K562 (cell line): ENCODE measurements around the gene MUC5B. TPM values are rescaled to one million over a fixed set of nuclear protein-coding genes. Genes with fewer than 3 reads are reported as not detected.

Experiments
- ATAC-seq: fragments of 200-7000 bp; cut with Tn5 transposase; 3 replicates; pipeline ENCODE4 v1.9.1; 2020; ENCODE audit warnings: moderate library complexity
- BruUV-seq: library from RNA; stranded (reverse); fragments of 400-500 nt; replicated peaks from 2 replicates; lab custom pipeline; 2021; lab: Mats Ljungman, UMichigan
- CTCF ChIA-PET: fragments of 300-600 bp; formaldehyde crosslinking; extraction: SDS; loops from one replicate; lab custom pipeline; 2021; ENCODE audit warnings: low intra/inter-chr PET ratio; lab: Yijun Ruan, JAX
- POLR2A ChIA-PET: fragments of 300-600, 350-650 bp; sonication (Branson Sonifier 250); formaldehyde crosslinking; extraction: SDS; loops from one replicate; lab custom pipeline; 2021; ENCODE audit warnings: antibody characterized with exemption, inconsistent platforms; lab: Yijun Ruan, JAX
- DNase-seq, 4 experiments: peaks; one replicate each; pipeline versions ENCODE4 v3.0.0 to v3.0.0-alpha.2; 2011 to 2018; ENCODE audit warnings: low spot score in 3 of 4, mixed read lengths in 3 of 4; ENCODE audit errors: extremely low read depth in 1 of 4
- FAIRE-seq: peaks from 2 replicates; lab custom pipeline; 2011; peaks lifted over from hg19 to GRCh38; lab: Jason Lieb, UNC
- H2AFZ ChIP-seq: 2 replicates; pipeline ENCODE4 v1.6.0; 2011; ENCODE audit warnings: low read depth, low read length, control low read depth, inconsistent platforms
- H3K27ac ChIP-seq: fragments of 200-600 bp; 3 replicates; pipeline ENCODE4 v1.8.0; 2011; ENCODE audit warnings: low read depth, mild to moderate bottlenecking, control low read depth, inconsistent platforms, low read length, moderate library complexity, mixed read lengths; ENCODE audit errors: extremely low read depth
- H3K27me3 ChIP-seq, 2 experiments: fragments of 300-600 bp in 1 of 2; 2 replicates in 1 of 2; 3 replicates in 1 of 2; pipeline versions ENCODE4 v1.6.0 to v1.8.0; 2011; ENCODE audit warnings: inconsistent platforms in 2 of 2, low read length in 2 of 2, mild to moderate bottlenecking in 1 of 2, mixed read lengths in 1 of 2, moderate library complexity in 1 of 2; ENCODE audit not compliant: control insufficient read depth in 2 of 2, insufficient read depth in 2 of 2
- H3K36me3 ChIP-seq: fragments of 300-600 bp; 3 replicates; pipeline ENCODE4 v1.8.0; 2011; ENCODE audit warnings: mild to moderate bottlenecking, low read length, inconsistent platforms; ENCODE audit not compliant: control insufficient read depth, insufficient read depth
- H3K4me1 ChIP-seq, 2 experiments: fragments of 200-600 bp in 1 of 2; replicated peaks in 1 of 2; 2 replicates in 1 of 2; 3 replicates in 1 of 2; pipeline versions ENCODE4 v1.5.1 to v1.8.0; 2011; ENCODE audit warnings: inconsistent platforms in 2 of 2, low read length in 2 of 2, mild to moderate bottlenecking in 1 of 2, mixed read lengths in 1 of 2, moderate library complexity in 1 of 2; ENCODE audit not compliant: control insufficient read depth in 2 of 2, insufficient read depth in 2 of 2
- H3K4me2 ChIP-seq: 2 replicates; pipeline ENCODE4 v1.6.1; 2011; ENCODE audit warnings: low read length, control low read depth, inconsistent platforms, mixed read lengths; ENCODE audit not compliant: insufficient read depth
- H3K4me3 ChIP-seq: fragments of 200-600 bp; sonication (generic), shearing (Covaris generic); 2 replicates; pipeline ENCODE4 v1.5.1; 2016; ENCODE audit warnings: control low read depth, inconsistent platforms
- H3K79me2 ChIP-seq: fragments of 200-600 bp; 3 replicates; pipeline ENCODE4 v1.8.0; 2011; ENCODE audit warnings: low read length, inconsistent platforms; ENCODE audit not compliant: control insufficient read depth, insufficient read depth
- H3K9ac ChIP-seq, 2 experiments: 2 replicates each; pipeline versions ENCODE4 v1.6.0 to v1.6.1; 2011; ENCODE audit warnings: low read depth in 2 of 2, low read length in 2 of 2, control low read depth in 1 of 2, inconsistent platforms in 1 of 2, mild to moderate bottlenecking in 1 of 2, mixed read lengths in 1 of 2; ENCODE audit not compliant: insufficient read depth in 1 of 2
- H3K9me1 ChIP-seq: one replicate; pipeline ENCODE4 v1.6.0; 2011; ENCODE audit warnings: inconsistent platforms, mild to moderate bottlenecking, low read length, moderate library complexity; ENCODE audit not compliant: control insufficient read depth, insufficient read depth
- H3K9me3 ChIP-seq: replicated peaks from 2 replicates; pipeline ENCODE4 v1.5.1; 2011; ENCODE audit warnings: low read depth, low read length, inconsistent platforms; ENCODE audit not compliant: control insufficient read depth, insufficient read depth
- H4K20me1 ChIP-seq: replicated peaks from 2 replicates; pipeline ENCODE4 v1.6.1; 2011; ENCODE audit warnings: low read length, inconsistent platforms, mixed read lengths; ENCODE audit not compliant: control insufficient read depth, insufficient read depth
- CTCF ChIP-seq, 3 experiments: IDR thresholded peaks in 2 of 3; conservative IDR thresholded peaks in 1 of 3; 2 replicates each; pipeline ENCODE4 v1.5.1; 2011 to 2012; ENCODE audit warnings: low read length in 3 of 3, mild to moderate bottlenecking in 3 of 3, control low read depth in 2 of 3, improper control_type of control experiment in 1 of 3, inconsistent platforms in 1 of 3, low read depth in 1 of 3, mixed read lengths in 1 of 3, moderate library complexity in 1 of 3; ENCODE audit not compliant: insufficient read depth in 2 of 3
- JUN ChIP-seq, 2 experiments: sonication (generic) in 1 of 2; formaldehyde crosslinking in 1 of 2; IDR thresholded peaks; 2 replicates each; pipeline versions ENCODE4 v1.6.1 to v1.8.0; 2012 to 2022; ENCODE audit warnings: borderline replicate concordance in 2 of 2, mild to moderate bottlenecking in 2 of 2, improper control_type of control experiment in 1 of 2, low read depth in 1 of 2, low read length in 1 of 2, missing genetic modification reagents in 1 of 2
- KDM4B ChIP-seq, 2 experiments: fragments of 450-650 bp in 1 of 2; sonication (generic) in 1 of 2; IDR thresholded peaks; 2 replicates each; pipeline ENCODE4 v1.6.1; 2016 to 2017; ENCODE audit warnings: borderline replicate concordance in 2 of 2, antibody characterized with exemption in 1 of 2, low read depth in 1 of 2, mild to moderate bottlenecking in 1 of 2
- RUNX1 ChIP-seq: sonication (generic); IDR thresholded peaks from 2 replicates; pipeline ENCODE4 v1.6.1; 2016; ENCODE audit warnings: antibody characterized with exemption, low read depth
- SPI1 ChIP-seq: IDR thresholded peaks from 2 replicates; pipeline ENCODE4 v1.6.1; 2011; ENCODE audit warnings: low read depth, low read length, control low read depth, borderline replicate concordance
- STAG1 ChIP-seq: sonication (generic); formaldehyde crosslinking; IDR thresholded peaks from 2 replicates; pipeline ENCODE4 v1.5.0; 2020; ENCODE audit warnings: missing genetic modification reagents, borderline replicate concordance
- TEAD1 ChIP-seq, 2 experiments: fragments of 450-650 bp in 1 of 2; sonication (generic) in 1 of 2; formaldehyde crosslinking; IDR thresholded peaks; 2 replicates each; pipeline versions ENCODE4 v1.4.0 to v1.8.0; 2020 to 2022; ENCODE audit warnings: mild to moderate bottlenecking in 2 of 2, missing genetic modification reagents in 1 of 2
- TEAD2 ChIP-seq: fragments of 450-650 bp; IDR thresholded peaks from 2 replicates; pipeline ENCODE4 v1.6.1; 2016; ENCODE audit warnings: missing genetic modification characterization, control low read depth, missing compliant biosample characterization
- TEAD4 ChIP-seq, 2 experiments: sonication (generic) in 1 of 2; formaldehyde crosslinking in 1 of 2; IDR thresholded peaks; 2 replicates each; pipeline versions ENCODE4 v1.6.1 to v1.8.0; 2012 to 2022; ENCODE audit warnings: borderline replicate concordance in 1 of 2, inconsistent platforms in 1 of 2, low read length in 1 of 2, mild to moderate bottlenecking in 1 of 2, missing genetic modification reagents in 1 of 2
- ZNF274 ChIP-seq: IDR thresholded peaks from 2 replicates; pipeline ENCODE4 v1.6.1; 2011; ENCODE audit warnings: low read depth, mild to moderate bottlenecking, low read length, moderate library complexity, borderline replicate concordance
- ZNF41 ChIP-seq: fragments of 250-450 bp; sonication (Bioruptor Pico); conservative IDR thresholded peaks from 2 replicates; pipeline ENCODE4 v1.4.0; 2020; ENCODE audit warnings: mild to moderate bottlenecking
- WGBS: fragments of 100-300 bp; shearing (Covaris generic); methylation state at CpG from one replicate; pipeline ENCODE4 v1.1.6; 2016; ENCODE audit warnings: low coverage, mixed read lengths; ENCODE audit not compliant: insufficient coverage; ENCODE audit errors: missing lambda C conversion rate; 5-methylcytosine and 5-hydroxymethylcytosine counted together
- in situ Hi-C: fragments of 300-500 bp; cut with MboI; formaldehyde crosslinking; loops from 4 replicates; pipeline ENCODE4 v1.15.0; 2018; ENCODE audit warnings: inconsistent platforms, mixed read lengths
- intact Hi-C: fragments of 100-400 bp; cut with micrococcal nuclease; formaldehyde crosslinking; loops from 2 replicates; pipeline ENCODE4 v1.14.2; 2022
- polyA plus RNA-seq, 8 experiments: library from polyadenylated mRNA; depleted of rRNA in 4 of 8; stranded (reverse) in 5 of 8; unstranded in 3 of 8; fragments of >200 nt; fragmentation: Nextera tagmentation in 2 of 8; fragmentation: Illumina TruSeq in 1 of 8; extraction: Ambion mirVana in 2 of 8; extraction: Trizol in 1 of 8; gene quantifications; 2 replicates each; pipeline versions ENCODE4 v1.2.1 to v1.2.3, GENCODE V29; 2011 to 2014; ENCODE audit warnings: inconsistent platforms in 1 of 8, missing spikeins in 1 of 8
- total RNA-seq, 7 experiments: library from RNA; depleted of rRNA in 6 of 7; stranded (reverse); fragments of >200 nt in 6 of 7; fragmentation: Illumina TruSeq in 2 of 7; extraction: Trizol in 2 of 7; gene quantifications; 2 replicates each; pipeline versions ENCODE4 v1.2.1 to v1.2.3, GENCODE V29; 2011 to 2021; ENCODE audit warnings: low replicate concordance in 1 of 7
- TF ChIP-seq, protein P1 (sequence below): sonication (generic); formaldehyde crosslinking; IDR thresholded peaks from 2 replicates; pipeline ENCODE4 v1.8.0; 2023; ENCODE audit warnings: mild to moderate bottlenecking, missing genetic modification reagents

The MUC5B gene
- total and polyA plus RNA-seq, 9 of the 15 experiments (the other 6 are each of a cell fraction or from before 2014, with no cell fraction given), result 0.04 to 0.95 TPM; not detected in 7

DNA sequence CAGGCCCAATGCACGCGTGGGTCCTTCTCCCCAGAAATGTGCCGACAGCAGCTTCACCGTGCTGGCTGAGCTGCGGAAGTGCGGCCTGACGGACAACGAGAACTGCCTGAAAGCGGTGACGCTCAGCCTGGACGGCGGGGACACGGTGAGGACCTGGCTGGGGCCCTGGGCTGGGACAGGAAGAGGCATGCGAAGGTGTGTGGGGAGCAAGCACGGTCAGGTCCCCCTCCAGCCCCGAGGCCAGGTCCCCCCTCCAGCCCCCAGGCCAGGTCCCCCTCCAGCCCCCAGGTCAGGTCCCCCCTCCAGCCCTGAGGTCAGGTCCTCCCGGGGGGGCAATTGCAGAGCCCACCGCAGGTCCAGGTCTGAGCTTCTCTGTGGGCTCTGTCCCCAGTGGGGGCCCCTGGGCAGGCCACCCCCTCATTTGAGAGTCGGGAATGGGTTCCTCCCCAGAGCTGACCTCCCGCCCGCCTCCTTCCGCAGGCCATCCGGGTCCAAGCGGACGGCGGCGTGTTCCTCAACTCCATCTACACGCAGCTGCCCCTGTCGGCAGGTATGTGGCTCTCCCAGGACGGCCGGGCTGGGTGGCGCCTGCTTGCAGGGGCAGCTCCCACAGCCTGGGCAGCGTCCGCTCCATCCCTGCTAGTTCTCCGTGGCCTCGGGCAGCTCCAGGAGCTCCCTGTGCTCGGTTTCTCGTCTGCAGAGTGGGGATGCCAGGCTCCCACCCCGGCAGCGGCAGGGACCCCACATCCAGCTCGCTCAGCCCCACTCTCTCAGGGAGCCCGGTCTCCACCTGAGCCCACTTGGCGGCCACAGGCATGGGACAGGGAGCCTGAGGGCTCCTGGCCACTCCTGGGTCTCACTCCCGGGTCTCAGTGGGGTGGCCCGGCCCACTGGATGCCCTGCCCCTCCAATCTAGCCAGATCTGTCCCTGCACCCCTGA, 7.9 kb downstream of the MUC5B start:
- Histone ChIP-seq H3K9me1 (peaks cover 2% of the 10 kb centered on the region), H3K4me3 (no peak overlapping the region), H3K9me3 (no peaks in the 10 kb centered on the region), H3K4me2 (no peak overlapping the region), H3K79me2 (no peaks in the 10 kb centered on the region), H2AFZ (no peak overlapping the region), H3K4me1 (peaks cover 0 to 68% of the 10 kb centered on the region in 2 experiments; a peak in 2 of 5 replicates), H3K9ac (no peak overlapping the region), H4K20me1 (0 out of 2 replicates have a peak, but pooled peaks cover 6% of the 10 kb centered on the region), H3K27me3 (peaks cover 0 to 54% of the 10 kb centered on the region in 2 experiments; a peak in 2 of 5 replicates), H3K36me3 (no peaks in the 10 kb centered on the region), H3K27ac (no peak overlapping the region)
- peak; percentile 37; the same call in 2 of the 3 replicates for ATAC-seq
- POLR2A ChIA-PET, result interaction anchor here (0.5 to 1.1 kb wide), 4 partner anchors 12 to 236 kb away, joined by 3 to 4 read pairs (median 4); no protein-coding TSS in a partner anchor
- 6% methylated on average over 26 of the region's 45 CpGs for WGBS
- peak in 1 of 4 experiments; percentile 25 for DNase-seq
- intact Hi-C loops, result no loop called here
- in situ Hi-C loops, result no loop called here
- CTCF ChIA-PET, result no interaction called here
- FAIRE-seq, result no peak
- no TSS peak for BruUV-seq
- peak in 2 of 3 experiments; percentile 2 to 21; a peak in 1 of 6 replicates for TF ChIP-seq CTCF (IDR thresholded peaks at IDR 0.05 in 2 of 3, conservative IDR thresholded peaks at IDR 0.05 in 1 of 3; ENCODE audit: insufficient read depth in 2 of 3, low read depth in 1 of 3, low read length in 3 of 3)
- TF ChIP-seq JUN (IDR thresholded peaks at IDR 0.05; ENCODE audit: borderline replicate concordance, low read depth, low read length), result no peak
- no peak for TF ChIP-seq JUN (CRISPR knock-in tag; IDR thresholded peaks at IDR 0.05; ENCODE audit: borderline replicate concordance)
- no peak for TF ChIP-seq STAG1 (CRISPR knock-in tag)
- TF ChIP-seq TEAD1 (CRISPR knock-in tag; IDR thresholded peaks at IDR 0.05), result peak in 1 of 2 experiments; percentile 76; a peak in 1 of 4 replicates
- no peak for TF ChIP-seq RUNX1
- TF ChIP-seq, protein P1, sequence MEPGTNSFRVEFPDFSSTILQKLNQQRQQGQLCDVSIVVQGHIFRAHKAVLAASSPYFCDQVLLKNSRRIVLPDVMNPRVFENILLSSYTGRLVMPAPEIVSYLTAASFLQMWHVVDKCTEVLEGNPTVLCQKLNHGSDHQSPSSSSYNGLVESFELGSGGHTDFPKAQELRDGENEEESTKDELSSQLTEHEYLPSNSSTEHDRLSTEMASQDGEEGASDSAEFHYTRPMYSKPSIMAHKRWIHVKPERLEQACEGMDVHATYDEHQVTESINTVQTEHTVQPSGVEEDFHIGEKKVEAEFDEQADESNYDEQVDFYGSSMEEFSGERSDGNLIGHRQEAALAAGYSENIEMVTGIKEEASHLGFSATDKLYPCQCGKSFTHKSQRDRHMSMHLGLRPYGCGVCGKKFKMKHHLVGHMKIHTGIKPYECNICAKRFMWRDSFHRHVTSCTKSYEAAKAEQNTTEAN (CRISPR knock-in tag), result no peak
- peak; percentile 32; the same call in 1 of the 2 replicates for TF ChIP-seq TEAD4 (IDR thresholded peaks at IDR 0.05; ENCODE audit: low read length)
- no peak for TF ChIP-seq TEAD4 (CRISPR knock-in tag; IDR thresholded peaks at IDR 0.05; ENCODE audit: borderline replicate concordance)
- TF ChIP-seq KDM4B (IDR thresholded peaks at IDR 0.05; ENCODE audit: borderline replicate concordance in 2 of 2, low read depth in 1 of 2), result no peak
- 0 out of 2 replicates have a peak, but pooled peaks have one; percentile 2 for TF ChIP-seq SPI1
- no peak for TF ChIP-seq ZNF274
- peak; percentile 43; the same call in 1 of the 2 replicates for TF ChIP-seq TEAD2 (tag)
- TF ChIP-seq ZNF41 (CRISPR knock-in tag), result no peak
